SW 1271 (cell line): ENCODE measurements around the gene KYNU.
"Not testable (repeated sequence)": the region's sequence is repeated elsewhere in the genome, so short reads cannot be mapped to it uniquely, and the experiment has no call there.

Source experiments
- DNase-seq, 2 experiments: peaks; one replicate each; lab custom pipeline; 2025; lab: John Stamatoyannopoulos, UW

Gene KYNU

GRCh38 chr2:143026411-143027054, 149.1 kb downstream of the KYNU start:
- no peak for DNase-seq

DNA sequence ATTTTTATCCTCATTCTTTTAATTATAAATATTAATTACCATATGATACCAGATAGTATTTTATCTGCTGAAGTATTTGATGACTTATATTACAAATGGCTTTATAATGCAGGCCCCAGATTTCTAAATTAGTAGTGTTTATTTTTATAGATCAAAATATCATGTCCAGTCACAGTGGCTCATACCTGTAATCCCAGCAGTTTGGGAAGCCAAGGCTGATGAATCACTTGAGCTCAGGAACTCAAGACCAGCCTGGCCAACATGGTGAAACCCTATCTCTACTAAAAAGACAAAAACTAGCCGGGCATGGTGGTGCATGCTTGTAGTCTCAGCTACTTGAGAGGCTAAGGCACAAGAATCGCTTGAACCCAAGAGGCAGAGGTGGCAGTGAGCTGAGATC, 151.7 kb downstream of the KYNU start:
- DNase-seq = no peak

DNA sequence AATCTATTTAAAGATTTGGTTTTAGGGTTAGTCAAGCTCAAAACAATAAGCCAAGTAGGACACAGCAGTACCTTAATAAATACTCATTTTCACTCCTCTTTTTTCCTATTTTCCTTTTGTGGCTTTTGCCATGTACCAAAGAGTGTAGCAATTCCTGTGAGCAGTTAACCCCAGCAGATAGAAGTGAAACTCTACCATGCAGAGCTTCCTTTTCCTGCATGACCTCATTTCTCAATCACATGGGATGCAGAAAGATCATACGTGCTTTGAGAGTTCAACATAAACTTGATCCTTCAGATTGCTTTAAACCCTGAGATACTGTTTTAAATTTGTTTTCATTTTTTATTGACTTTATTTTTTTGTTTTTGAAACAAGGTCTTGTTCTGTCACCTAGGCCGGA, 152.7 kb downstream of the KYNU start:
- DNase-seq = no peak

- peak; percentile 8 to 86 for DNase-seq
Observed at GRCh38 chr2:143034292-143035074, 157.0 kb downstream of the KYNU start.

DNA sequence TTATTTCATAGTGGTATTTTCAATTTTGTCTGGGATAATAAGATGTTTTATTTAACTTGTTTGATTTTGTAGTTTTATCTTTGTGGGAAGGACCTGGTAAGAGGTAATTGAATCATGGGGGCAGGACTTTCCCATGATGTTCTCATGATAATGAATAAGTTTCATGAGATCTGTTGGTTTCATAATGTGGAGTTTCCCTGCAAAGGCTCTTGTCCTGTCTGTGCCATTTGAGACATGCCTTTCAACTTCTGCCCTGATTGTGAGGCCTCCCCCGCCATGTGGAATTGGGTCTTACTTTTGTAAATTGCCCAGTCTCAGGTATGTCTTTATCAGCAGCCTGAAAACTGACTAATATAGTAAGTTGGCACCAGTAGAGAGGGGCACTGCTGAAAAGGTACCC, 174.0 kb downstream of the KYNU start:
- no peak for DNase-seq

DNA sequence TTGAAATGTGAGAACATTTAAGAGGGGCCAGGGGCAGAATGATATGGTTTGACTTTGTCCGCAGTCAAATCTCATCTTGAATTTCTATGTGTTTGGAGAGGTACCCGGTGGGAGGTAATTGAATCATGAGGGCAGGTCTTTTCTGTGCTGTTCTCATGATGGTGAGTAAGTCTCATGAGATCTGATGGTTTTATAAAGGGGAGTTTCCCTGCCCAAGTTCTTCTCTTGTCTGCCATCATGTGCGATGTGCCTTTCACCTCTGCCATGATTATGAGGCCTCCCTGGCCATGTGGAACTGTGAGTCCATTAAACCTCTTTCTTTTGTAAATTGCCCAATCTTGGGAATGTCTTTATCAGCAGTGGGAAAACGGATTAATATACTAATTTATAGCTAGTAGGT, 176.0 kb downstream of the KYNU start:
- not testable (repeated sequence) for DNase-seq

DNA sequence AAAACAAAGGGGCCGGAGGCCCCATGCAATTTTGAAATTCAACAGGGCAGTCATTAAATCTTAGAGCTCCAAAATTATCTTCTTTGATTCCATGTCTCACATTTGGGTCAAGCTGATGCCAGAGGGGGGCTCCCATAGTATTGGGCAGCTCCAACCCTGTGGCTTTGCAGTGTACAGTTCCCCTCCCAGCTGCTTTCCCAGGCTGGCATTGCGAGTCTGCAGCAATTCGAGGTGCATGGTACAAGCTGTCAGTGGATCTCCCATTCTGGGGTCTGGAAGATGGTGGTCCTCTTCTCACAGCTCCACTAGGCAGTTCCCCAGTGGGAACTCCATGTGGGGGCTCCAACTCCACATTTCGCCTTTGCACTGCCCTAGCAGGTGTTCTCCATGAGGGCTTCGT, 179.1 kb downstream of the KYNU start:
- no peak for DNase-seq

GRCh38 chr2:143058851-143059250, 181.4 kb downstream of the KYNU start:
- no peak for DNase-seq

GRCh38 chr2:143063612-143064200, 186.2 kb downstream of the KYNU start:
- no peak for DNase-seq

DNA sequence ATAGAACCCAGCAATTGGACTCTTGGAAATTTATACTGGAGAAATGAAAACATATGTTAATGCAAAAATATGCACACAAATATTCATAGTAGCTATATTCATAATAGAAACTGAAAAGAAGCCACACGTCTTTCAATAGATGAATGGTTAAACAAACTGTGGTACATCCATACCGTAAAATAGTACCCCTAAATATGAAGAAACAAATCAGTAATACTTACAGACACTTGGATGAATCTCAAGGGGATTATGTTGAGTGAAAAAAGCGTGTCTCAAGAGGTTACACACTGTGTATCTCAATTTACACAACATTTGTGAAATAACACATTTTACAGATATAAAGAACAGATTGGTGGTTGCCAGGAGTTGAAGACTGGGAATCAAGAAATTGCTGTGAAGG, 190.6 kb downstream of the KYNU start:
- DNase-seq = no peak

DNA sequence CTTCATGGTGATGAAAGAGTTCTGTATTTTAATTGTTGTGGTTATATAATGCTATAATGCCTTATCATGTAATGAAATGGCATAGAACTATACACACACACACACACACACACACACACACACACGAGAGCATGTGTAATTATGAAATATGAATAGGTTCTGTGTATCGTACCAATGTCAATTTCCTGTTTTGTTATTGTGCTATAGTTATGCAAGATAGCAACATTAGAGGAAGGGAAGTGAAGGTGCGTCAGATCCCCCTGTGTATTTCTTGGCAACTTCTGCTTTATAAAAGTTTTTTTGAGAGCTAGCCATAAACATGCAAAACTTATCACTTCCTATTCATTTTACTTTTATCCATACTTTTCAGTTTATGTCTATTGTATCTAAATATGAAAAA, 191.0 kb downstream of the KYNU start:
- no peak for DNase-seq

GRCh38 chr2:143070704-143071103, 193.2 kb downstream of the KYNU start:
- no peak for DNase-seq

DNA sequence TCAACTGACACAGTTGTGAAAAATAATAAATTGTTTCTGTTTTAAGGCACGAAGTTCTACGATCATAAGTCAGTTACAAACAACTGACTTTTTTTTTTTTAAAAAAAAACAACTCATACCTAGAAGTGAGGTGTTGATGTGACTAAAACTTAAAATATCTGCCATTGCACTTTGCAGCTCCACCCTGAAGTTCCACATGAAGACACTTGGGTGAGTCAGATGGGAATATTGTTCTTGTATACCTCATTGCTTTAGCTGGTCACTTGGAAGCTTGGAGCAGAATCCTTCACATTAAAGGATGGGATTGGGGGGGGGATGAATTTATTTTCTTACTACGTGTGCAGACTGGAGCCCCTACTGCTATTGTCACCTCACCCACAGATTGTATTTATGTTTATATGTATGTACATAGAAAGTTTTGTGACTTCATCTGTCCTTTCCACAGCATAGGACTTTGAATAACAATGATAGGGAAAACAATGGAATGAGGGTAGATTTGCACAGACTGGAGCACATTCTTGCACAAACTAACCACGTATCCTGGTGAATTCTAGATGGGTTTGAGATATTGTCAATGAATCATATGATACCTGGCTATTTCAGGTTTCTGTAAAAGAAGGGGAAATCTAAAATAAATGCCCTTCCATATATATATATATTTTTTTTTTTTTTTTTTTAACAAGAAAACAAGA, 193.9 kb downstream of the KYNU start:
- DNase-seq = no peak

DNA sequence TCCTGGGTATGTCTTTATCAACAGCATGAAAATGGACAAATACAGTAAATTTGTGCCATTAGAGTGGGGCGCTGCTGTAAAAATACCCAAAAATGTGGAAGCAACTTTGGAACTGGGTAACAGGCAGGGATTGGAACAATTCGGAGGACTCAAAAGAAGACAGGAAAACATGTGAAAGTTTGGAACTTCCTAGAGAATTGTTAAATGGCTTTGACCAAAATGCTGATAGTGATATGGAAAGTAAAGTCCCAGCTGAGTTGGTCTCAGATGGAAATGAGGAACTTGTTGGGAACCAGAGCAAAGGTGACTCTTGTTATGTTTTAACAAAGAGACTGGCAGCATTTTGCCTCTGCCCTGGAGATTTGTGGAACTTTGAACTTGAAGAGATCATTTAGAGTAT, 197.4 kb downstream of the KYNU start:
- not testable (repeated sequence) for DNase-seq

- no peak for DNase-seq
Observed at GRCh38 chr2:143075711-143076110, 198.2 kb downstream of the KYNU start.

DNA sequence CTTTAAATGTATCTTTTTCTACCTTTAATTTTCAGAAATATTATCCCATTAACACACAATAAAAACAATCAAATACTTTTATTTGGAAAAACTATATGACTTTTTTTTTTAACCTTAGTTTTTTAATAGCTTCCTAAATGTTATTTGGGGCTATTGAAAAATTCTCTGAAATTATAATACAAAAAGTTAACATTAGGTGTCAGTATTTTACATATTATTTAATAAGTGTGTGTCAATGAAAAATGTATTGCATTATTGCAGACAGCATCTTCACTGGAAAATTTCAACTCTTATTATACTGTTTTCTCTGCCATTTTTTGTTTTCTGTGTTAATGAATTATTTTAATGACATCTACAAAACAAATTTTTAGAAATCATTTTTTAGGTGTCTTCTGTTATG, 200.6 kb downstream of the KYNU start:
- DNase-seq = peak in 1 of 2 experiments; percentile 1

GRCh38 chr2:143081616-143082015, 204.2 kb downstream of the KYNU start:
- no peak for DNase-seq

- peak; percentile 20 to 53 for DNase-seq
Observed at GRCh38 chr2:143083636-143084035, 206.2 kb downstream of the KYNU start.

DNA sequence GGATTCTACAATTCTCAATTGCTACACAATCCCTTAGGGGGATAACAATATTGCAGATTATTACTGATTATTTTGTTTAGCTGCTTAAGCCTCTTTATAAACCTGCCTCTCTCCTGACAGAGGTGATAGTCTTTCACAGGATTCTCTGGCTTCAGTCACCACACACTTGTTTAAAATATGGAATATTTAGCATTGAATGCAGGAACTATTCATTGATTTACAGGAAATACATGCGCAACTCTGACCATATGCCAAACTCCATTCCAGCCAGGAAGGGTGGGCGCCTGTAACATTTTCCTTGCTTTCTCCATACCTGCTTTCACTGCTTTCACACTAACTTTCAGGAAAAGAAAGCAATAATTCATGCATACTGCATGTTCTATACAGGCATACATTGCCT, 207.0 kb downstream of the KYNU start:
- DNase-seq = no peak

- DNase-seq = no peak
Observed at GRCh38 chr2:143085125-143085784, 207.8 kb downstream of the KYNU start.

DNA sequence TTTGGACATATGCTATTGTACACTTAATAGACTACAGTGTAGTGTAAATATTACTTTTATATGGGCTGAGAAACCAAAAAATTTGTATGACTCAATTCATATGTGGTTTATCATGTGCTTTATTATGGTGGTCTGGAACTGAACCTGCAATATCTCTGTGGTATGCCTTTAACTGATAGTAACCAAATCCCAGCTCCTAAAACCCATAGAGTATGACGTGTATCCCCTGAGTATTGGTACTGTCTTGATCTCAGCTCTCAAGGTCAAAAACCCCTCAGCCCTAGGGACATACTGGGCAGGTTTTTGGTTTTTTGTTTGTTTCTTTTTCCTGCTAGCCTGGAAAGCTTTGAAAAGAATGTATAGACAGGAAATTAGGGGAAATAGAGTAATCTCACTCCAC, 209.6 kb downstream of the KYNU start:
- DNase-seq = no peak

GRCh38 chr2:143088388-143088787, 210.9 kb downstream of the KYNU start:
- DNase-seq = no peak
